ENCODE measurements around the gene STX10. TPM values are rescaled to one million over a fixed set of nuclear protein-coding genes. Genes with fewer than 3 reads are reported as not detected.

The STX10 gene
- total and polyA plus RNA-seq, 9 of the 15 experiments (the other 6 are each of a cell fraction or from before 2014, with no cell fraction given) = 0.51 to 66.3 (median 31.0) TPM

DNA sequence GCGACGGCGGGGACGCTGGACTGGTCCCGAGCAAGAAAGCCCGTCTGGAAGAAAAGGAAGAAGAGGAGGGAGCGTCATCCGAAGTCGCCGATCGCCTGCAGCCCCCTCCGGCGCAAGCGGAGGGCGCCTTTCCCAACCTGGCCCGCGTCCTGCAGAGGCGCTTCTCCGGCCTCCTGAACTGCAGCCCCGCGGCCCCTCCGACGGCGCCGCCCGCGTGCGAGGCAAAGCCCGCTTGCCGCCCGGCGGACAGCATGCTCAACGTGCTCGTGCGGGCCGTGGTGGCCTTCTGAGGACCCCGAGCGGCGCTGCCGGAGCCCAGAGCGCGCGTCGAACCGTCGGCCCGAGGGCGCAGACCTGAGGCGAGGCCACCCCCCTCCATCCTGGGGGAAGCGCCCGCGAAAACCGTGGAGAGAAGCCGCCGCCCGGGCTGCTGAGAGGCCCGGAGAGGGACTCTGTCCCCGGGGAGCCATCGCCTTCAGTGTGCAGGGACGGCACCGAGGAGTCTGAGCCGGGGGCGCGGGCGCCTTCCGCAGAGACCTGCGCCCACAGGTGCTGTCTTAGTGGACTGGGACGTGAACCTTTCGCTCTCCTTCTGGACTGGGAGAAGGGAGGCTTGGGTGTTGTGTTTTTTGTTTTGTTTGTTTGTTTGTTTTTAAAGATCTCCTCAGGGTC lies 3.5 kb upstream of the STX10 start (continued):
- TF ChIP-seq SAFB (IDR thresholded peaks at IDR 0.05; ENCODE audit: borderline replicate concordance, low read depth, low read length) (peak; percentile 79), LCOR (CRISPR knock-in tag; IDR thresholded peaks at IDR 0.05) (no peak), SMARCA5 (IDR thresholded peaks at IDR 0.05) (no peak), PHF8 (IDR thresholded peaks at IDR 0.05; ENCODE audit: borderline replicate concordance, low read length) (no peak), TBL1XR1 (IDR thresholded peaks at IDR 0.05; ENCODE audit: low read length in 2 of 2) (no peak), DIDO1 (tag; IDR thresholded peaks at IDR 0.05; ENCODE audit: low read depth) (no peak), ILF3 (IDR thresholded peaks at IDR 0.05; ENCODE audit: borderline replicate concordance) (no peak), U2AF1 (optimal IDR thresholded peaks at IDR 0.05; ENCODE audit: low read depth, low read length) (peak; percentile 25), POLR2AphosphoS2 (IDR thresholded peaks at IDR 0.05; ENCODE audit: low read length) (no peak), FOXK1 (CRISPR knock-in tag; IDR thresholded peaks at IDR 0.05; ENCODE audit: borderline replicate concordance) (no peak), EHMT2 (IDR thresholded peaks at IDR 0.05) (no peak), ZNF140 (CRISPR knock-in tag; IDR thresholded peaks at IDR 0.05) (no peak), SUPT5H (IDR thresholded peaks at IDR 0.05) (no peak), PHB2 (IDR thresholded peaks at IDR 0.05; ENCODE audit: low read depth) (no peak), SREBF1 (IDR thresholded peaks at IDR 0.05; ENCODE audit: borderline replicate concordance, low read depth, low read length) (no peak), STAT5B (CRISPR knock-in tag; IDR thresholded peaks at IDR 0.05) (no peak), MEF2D (tag; conservative IDR thresholded peaks at IDR 0.05; ENCODE audit: low read depth) (no peak), FOSL1 (tag; conservative IDR thresholded peaks at IDR 0.05) (peak; percentile 10; the same call in 1 of the 2 replicates), KLF16 (IDR thresholded peaks at IDR 0.05) (no peak), SAFB2 (IDR thresholded peaks at IDR 0.05; ENCODE audit: borderline replicate concordance, low read depth, low read length, severe bottlenecking) (no peak), ZNF551 (CRISPR knock-in tag; IDR thresholded peaks at IDR 0.05) (no peak), ZNF75A (CRISPR knock-in tag; IDR thresholded peaks at IDR 0.05) (no peak)
- TF ChIP-seq, protein P1, sequence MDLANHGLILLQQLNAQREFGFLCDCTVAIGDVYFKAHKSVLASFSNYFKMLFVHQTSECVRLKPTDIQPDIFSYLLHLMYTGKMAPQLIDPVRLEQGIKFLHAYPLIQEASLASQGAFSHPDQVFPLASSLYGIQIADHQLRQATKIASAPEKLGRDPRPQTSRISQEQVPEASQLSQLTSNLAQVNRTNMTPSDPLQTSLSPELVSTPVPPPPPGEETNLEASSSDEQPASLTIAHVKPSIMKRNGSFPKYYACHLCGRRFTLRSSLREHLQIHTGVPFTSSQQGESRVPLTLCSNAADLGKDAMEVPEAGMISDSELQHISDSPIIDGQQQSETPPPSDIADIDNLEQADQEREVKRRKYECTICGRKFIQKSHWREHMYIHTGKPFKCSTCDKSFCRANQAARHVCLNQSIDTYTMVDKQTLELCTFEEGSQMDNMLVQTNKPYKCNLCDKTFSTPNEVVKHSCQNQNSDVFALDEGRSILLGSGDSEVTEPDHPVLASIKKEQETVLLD (IDR thresholded peaks at IDR 0.05) = no peak
- TF ChIP-seq, protein P2, sequence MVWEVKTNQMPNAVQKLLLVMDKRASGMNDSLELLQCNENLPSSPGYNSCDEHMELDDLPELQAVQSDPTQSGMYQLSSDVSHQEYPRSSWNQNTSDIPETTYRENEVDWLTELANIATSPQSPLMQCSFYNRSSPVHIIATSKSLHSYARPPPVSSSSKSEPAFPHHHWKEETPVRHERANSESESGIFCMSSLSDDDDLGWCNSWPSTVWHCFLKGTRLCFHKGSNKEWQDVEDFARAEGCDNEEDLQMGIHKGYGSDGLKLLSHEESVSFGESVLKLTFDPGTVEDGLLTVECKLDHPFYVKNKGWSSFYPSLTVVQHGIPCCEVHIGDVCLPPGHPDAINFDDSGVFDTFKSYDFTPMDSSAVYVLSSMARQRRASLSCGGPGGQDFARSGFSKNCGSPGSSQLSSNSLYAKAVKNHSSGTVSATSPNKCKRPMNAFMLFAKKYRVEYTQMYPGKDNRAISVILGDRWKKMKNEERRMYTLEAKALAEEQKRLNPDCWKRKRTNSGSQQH (CRISPR knock-in tag; IDR thresholded peaks at IDR 0.05) = no peak
- TF ChIP-seq, protein P3, sequence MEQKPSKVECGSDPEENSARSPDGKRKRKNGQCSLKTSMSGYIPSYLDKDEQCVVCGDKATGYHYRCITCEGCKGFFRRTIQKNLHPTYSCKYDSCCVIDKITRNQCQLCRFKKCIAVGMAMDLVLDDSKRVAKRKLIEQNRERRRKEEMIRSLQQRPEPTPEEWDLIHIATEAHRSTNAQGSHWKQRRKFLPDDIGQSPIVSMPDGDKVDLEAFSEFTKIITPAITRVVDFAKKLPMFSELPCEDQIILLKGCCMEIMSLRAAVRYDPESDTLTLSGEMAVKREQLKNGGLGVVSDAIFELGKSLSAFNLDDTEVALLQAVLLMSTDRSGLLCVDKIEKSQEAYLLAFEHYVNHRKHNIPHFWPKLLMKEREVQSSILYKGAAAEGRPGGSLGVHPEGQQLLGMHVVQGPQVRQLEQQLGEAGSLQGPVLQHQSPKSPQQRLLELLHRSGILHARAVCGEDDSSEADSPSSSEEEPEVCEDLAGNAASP (IDR thresholded peaks at IDR 0.05) = no peak
- TF ChIP-seq, protein P4, sequence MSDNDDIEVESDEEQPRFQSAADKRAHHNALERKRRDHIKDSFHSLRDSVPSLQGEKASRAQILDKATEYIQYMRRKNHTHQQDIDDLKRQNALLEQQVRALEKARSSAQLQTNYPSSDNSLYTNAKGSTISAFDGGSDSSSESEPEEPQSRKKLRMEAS (CRISPR knock-in tag; IDR thresholded peaks at IDR 0.05) = no peak; the same call in 1 of the 2 replicates

All from K562 (cell line).